Calu3 (cell line): ENCODE measurements around the gene PLSCR1. TPM values are rescaled to one million over a fixed set of nuclear protein-coding genes. Genes with fewer than 3 reads are reported as not detected.

Experiments
- BruUV-seq: library from RNA; stranded (reverse); fragments of 400-500 nt; replicated peaks from 2 replicates; lab custom pipeline; 2021; lab: Mats Ljungman, UMichigan
- CTCF ChIA-PET: fragments of 300-600 bp; sonication (Branson Sonifier 250); formaldehyde crosslinking; loops from one replicate; lab custom pipeline; 2022; ENCODE audit warnings: antibody characterized with exemption; lab: Charles Lee
- DNase-seq: peaks from one replicate; pipeline ENCODE4 v3.0.0; 2022
- H3K27ac Mint-ChIP-seq: one replicate; pipeline ENCODE4 v1.8.0; 2022; ENCODE audit warnings: mixed read lengths; ENCODE audit not compliant: unreplicated experiment
- H3K27me3 Mint-ChIP-seq: one replicate; pipeline ENCODE4 v1.8.0; 2022; ENCODE audit warnings: mixed read lengths; ENCODE audit not compliant: unreplicated experiment
- H3K36me3 Mint-ChIP-seq: one replicate; pipeline ENCODE4 v1.8.0; 2022; ENCODE audit warnings: mild to moderate bottlenecking, moderate library complexity, mixed read lengths; ENCODE audit not compliant: insufficient read depth, unreplicated experiment
- H3K4me1 Mint-ChIP-seq: one replicate; pipeline ENCODE4 v1.8.0; 2022; ENCODE audit warnings: mild to moderate bottlenecking, low read depth, mixed read lengths; ENCODE audit not compliant: unreplicated experiment
- H3K4me3 Mint-ChIP-seq: one replicate; pipeline ENCODE4 v1.8.0; 2022; ENCODE audit warnings: mild to moderate bottlenecking, low read depth, moderate library complexity, mixed read lengths; ENCODE audit not compliant: unreplicated experiment
- H3K9me3 Mint-ChIP-seq: one replicate; pipeline ENCODE4 v1.8.0; 2022; ENCODE audit warnings: low read depth, mixed read lengths; ENCODE audit not compliant: unreplicated experiment
- CTCF ChIP-seq: fragments of 200-600 bp; IDR thresholded peaks from one replicate; pipeline ENCODE4 v1.8.0; 2022; ENCODE audit warnings: antibody characterized with exemption; ENCODE audit not compliant: unreplicated experiment
- intact Hi-C: fragments of 100-400 bp; cut with micrococcal nuclease; formaldehyde crosslinking; loops from one replicate; pipeline ENCODE4 v1.10.0; 2022; ENCODE audit not compliant: unreplicated experiment
- total RNA-seq: library from RNA; stranded (reverse); gene quantifications from 2 replicates; pipeline ENCODE4 v1.2.3, GENCODE V29; 2022

PLSCR1 gene
- total RNA-seq, 1 experiment from 2014 or later: 887 TPM

- no TSS peak for BruUV-seq
- H3K9me3 Mint-ChIP-seq: no peaks in the 10 kb centered on the region
- intact Hi-C loops: no loop called here
- DNase-seq: peak; percentile 54
- peaks cover 10% of the 10 kb centered on the region for H3K36me3 Mint-ChIP-seq
- CTCF ChIA-PET: interaction anchor here (0.6 to 1.1 kb wide), 6 partner anchors 12 to 362 kb away, joined by 3 to 7 read pairs (median 4); no protein-coding TSS in a partner anchor
- H3K4me1 Mint-ChIP-seq: peaks cover 55% of the 10 kb centered on the region
- H3K27me3 Mint-ChIP-seq: no peaks in the 10 kb centered on the region
- peak overlapping the region; percentile 4 for H3K4me3 Mint-ChIP-seq
- peak overlapping the region; percentile 40 for H3K27ac Mint-ChIP-seq
- TF ChIP-seq CTCF: no peak
Measured at GRCh38 chr3:146550743-146551510, 6.5 kb upstream of the PLSCR1 start.

- Mint-ChIP-seq H3K4me1 (peaks cover 63% of the 10 kb centered on the region), H3K27me3 (no peaks in the 10 kb centered on the region), H3K9me3 (no peaks in the 10 kb centered on the region), H3K4me3 (peak overlapping the region; percentile 4), H3K27ac (peak overlapping the region; percentile 40), H3K36me3 (peaks cover 16% of the 10 kb centered on the region)
- no TSS peak for BruUV-seq
- intact Hi-C loops: no loop called here
- CTCF ChIA-PET: interaction anchor here (1.0 kb wide), 1 partner anchor 44 kb away, joined by 3 read pairs; no protein-coding TSS in a partner anchor
- no peak for DNase-seq
- TF ChIP-seq CTCF: no peak
Measured at GRCh38 chr3:146550070-146550615, 5.7 kb upstream of the PLSCR1 start.

- TF ChIP-seq CTCF: no peak
- Mint-ChIP-seq H3K27me3 (no peaks in the 10 kb centered on the region), H3K9me3 (no peaks in the 10 kb centered on the region), H3K27ac (peak overlapping the region; percentile 91), H3K4me3 (peak overlapping the region; percentile 6), H3K4me1 (peaks cover 53% of the 10 kb centered on the region), H3K36me3 (peaks cover 44% of the 10 kb centered on the region)
- no TSS peak for BruUV-seq
- CTCF ChIA-PET: interaction anchor here (1.2 kb wide), 1 partner anchor 8 kb away, joined by 3 read pairs; no protein-coding TSS in a partner anchor
- DNase-seq: no peak
- intact Hi-C loops: loop anchor here (2.0 kb wide), 1 partner anchor 29 kb away; no protein-coding TSS in a partner anchor
Measured at GRCh38 chr3:146547235-146547835, 2.9 kb upstream of the PLSCR1 start.

GRCh38 chr3:146546366-146546965 is 2.1 kb upstream of the PLSCR1 start:
- no peaks in the 10 kb centered on the region for H3K27me3 Mint-ChIP-seq
- CTCF ChIA-PET: interaction anchor here (1.2 kb wide), 1 partner anchor 9 kb away, joined by 3 read pairs; no protein-coding TSS in a partner anchor
- intact Hi-C loops: loop anchor here (2.0 kb wide), 1 partner anchor 30 kb away; no protein-coding TSS in a partner anchor
- H3K4me3 Mint-ChIP-seq: peak overlapping the region; percentile 87
- H3K4me1 Mint-ChIP-seq: peaks cover 50% of the 10 kb centered on the region
- TF ChIP-seq CTCF: no peak
- no peaks in the 10 kb centered on the region for H3K9me3 Mint-ChIP-seq
- H3K36me3 Mint-ChIP-seq: peaks cover 52% of the 10 kb centered on the region
- peak overlapping the region; percentile 91 for H3K27ac Mint-ChIP-seq
- no TSS peak for BruUV-seq
- no peak for DNase-seq
